OCI-LY7 (cell line): Measurements from ENCODE around the gene NSD1. TPM values are rescaled to one million over a fixed set of nuclear protein-coding genes. Genes with fewer than 3 reads are reported as not detected.

Source experiments
- BruUV-seq: library from RNA; stranded (reverse); fragments of 400-500 nt; replicated peaks from 2 replicates; lab custom pipeline; 2021; lab: Mats Ljungman, UMichigan
- CTCF ChIA-PET: fragments of 300-600 bp; sonication (Branson Sonifier 250); formaldehyde crosslinking; loops from one replicate; lab custom pipeline; 2022; ENCODE audit warnings: antibody characterized with exemption; ENCODE audit not compliant: unreplicated experiment; lab: Charles Lee
- POLR2A ChIA-PET: fragments of 300-600 bp; sonication (Branson Sonifier 250); formaldehyde crosslinking; loops from one replicate; lab custom pipeline; 2022; ENCODE audit warnings: antibody characterized with exemption; lab: Charles Lee
- DNase-seq: peaks from one replicate; pipeline ENCODE4 v3.0.0-alpha.2; 2015; ENCODE audit warnings: low spot score
- H2AFZ ChIP-seq: fragments of 200-600 bp; sonication (generic), shearing (Covaris generic); 2 replicates; pipeline ENCODE4 v1.6.1; 2014; ENCODE audit warnings: mild to moderate bottlenecking, antibody characterized with exemption, low read length, moderate library complexity
- H3K27ac ChIP-seq: fragments of 200-600 bp; sonication (generic); 2 replicates; pipeline ENCODE4 v1.5.1; 2014; ENCODE audit warnings: mixed run types, low read depth, mild to moderate bottlenecking, moderate library complexity, low read length, inconsistent platforms; ENCODE audit not compliant: poor library complexity, severe bottlenecking
- H3K36me3 ChIP-seq: fragments of 200-600 bp; sonication (generic); 2 replicates; pipeline ENCODE4 v1.6.1; 2014; ENCODE audit warnings: mild to moderate bottlenecking, antibody characterized with exemption, low read length, moderate library complexity, mixed read lengths; ENCODE audit not compliant: insufficient read depth
- H3K4me1 ChIP-seq: fragments of 200-600 bp; sonication (generic); 2 replicates; pipeline ENCODE4 v1.5.1; 2014; ENCODE audit warnings: mild to moderate bottlenecking, low read length; ENCODE audit not compliant: insufficient read depth, poor library complexity, severe bottlenecking
- H3K4me2 ChIP-seq: fragments of 200-600 bp; sonication (generic); 2 replicates; pipeline ENCODE4 v1.6.1; 2014; ENCODE audit warnings: mild to moderate bottlenecking, low read length
- H3K4me3 ChIP-seq: fragments of 200-600 bp; sonication (generic); 2 replicates; pipeline ENCODE4 v1.5.1; 2014; ENCODE audit warnings: mild to moderate bottlenecking, low read depth, low read length; ENCODE audit not compliant: poor library complexity, severe bottlenecking
- H3K79me2 ChIP-seq: fragments of 200-600 bp; sonication (generic); 2 replicates; pipeline ENCODE4 v1.6.1; 2016; ENCODE audit warnings: low read depth, mild to moderate bottlenecking, low read length, moderate library complexity, mixed read lengths; ENCODE audit not compliant: insufficient read depth
- H3K9me2 ChIP-seq: fragments of 200-600 bp; sonication (generic); 2 replicates; pipeline ENCODE4 v1.6.1; 2016; ENCODE audit warnings: mild to moderate bottlenecking, low read length, mixed read lengths; ENCODE audit not compliant: insufficient read depth
- H3K9me3 ChIP-seq: fragments of 200-600 bp; sonication (generic); 2 replicates; pipeline ENCODE4 v1.6.1; 2014; ENCODE audit warnings: mild to moderate bottlenecking, mixed run types, low read length, mixed read lengths
- H4K20me1 ChIP-seq: fragments of 200-600 bp; sonication (generic); 2 replicates; pipeline ENCODE4 v1.6.1; 2014; ENCODE audit warnings: mild to moderate bottlenecking, antibody characterized with exemption, low read length, moderate library complexity, mixed read lengths; ENCODE audit not compliant: insufficient read depth
- CTCF ChIP-seq: fragments of 200-600 bp; sonication (generic); conservative IDR thresholded peaks from 2 replicates; pipeline ENCODE4 v1.5.1; 2014; ENCODE audit warnings: mild to moderate bottlenecking, antibody characterized with exemption, low read length, moderate library complexity, mixed read lengths
- EZH2phosphoT487 ChIP-seq: fragments of 200-600 bp; sonication (generic); IDR thresholded peaks from 2 replicates; pipeline ENCODE4 v1.6.1; 2018; ENCODE audit warnings: low read depth, borderline replicate concordance, mild to moderate bottlenecking, mixed run types, antibody characterized with exemption, low read length, moderate library complexity, mixed read lengths
- intact Hi-C: fragments of 100-400 bp; cut with micrococcal nuclease; formaldehyde crosslinking; loops from one replicate; pipeline ENCODE4 v1.10.0; 2022; ENCODE audit not compliant: unreplicated experiment
- total RNA-seq, 2 experiments: library from RNA; depleted of rRNA in 1 of 2; stranded (reverse); fragments of >200 nt in 1 of 2; shearing (Covaris generic) in 1 of 2; gene quantifications; 2 replicates each; pipeline ENCODE4 v1.2.3, GENCODE V29; 2014 to 2022

NSD1 gene
- total RNA-seq, 2 experiments from 2014 or later: 64.3 to 142 TPM

GRCh38 chr5:177113566-177114424 lies 19.8 kb upstream of the NSD1 start:
- Histone ChIP-seq H4K20me1 (no peaks in the 10 kb centered on the region), H2AFZ (peak overlapping the region; percentile 68; the same call in 1 of the 2 replicates), H3K4me2 (peak overlapping the region; percentile 38), H3K9me3 (no peaks in the 10 kb centered on the region), H3K36me3 (no peaks in the 10 kb centered on the region), H3K4me3 (no peak overlapping the region), H3K79me2 (no peaks in the 10 kb centered on the region), H3K4me1 (peaks cover 53% of the 10 kb centered on the region), H3K27ac (peak overlapping the region; percentile 11), H3K9me2 (no peaks in the 10 kb centered on the region)
- ChIA-PET POLR2A (interaction anchor here (1.0 to 1.8 kb wide), 8 partner anchors 10 to 199 kb away, joined by 3 to 7 read pairs (median 4); partner anchors contain the start of gene FGFR4), CTCF (interaction anchor here (0.7 to 1.8 kb wide), 8 partner anchors 42 to 453 kb away, joined by 3 to 6 read pairs (median 4); partner anchors contain the start of gene MXD3)
- no TSS peak for BruUV-seq
- DNase-seq: peak; percentile 83
- TF ChIP-seq CTCF (peak; percentile 99), EZH2phosphoT487 (no peak)
- intact Hi-C loops: loop anchor here (1.0 to 5.0 kb wide), 7 partner anchors 134 to 344 kb away; partner anchors contain the start of genes MXD3, PRELID1 and RAB24

DNA sequence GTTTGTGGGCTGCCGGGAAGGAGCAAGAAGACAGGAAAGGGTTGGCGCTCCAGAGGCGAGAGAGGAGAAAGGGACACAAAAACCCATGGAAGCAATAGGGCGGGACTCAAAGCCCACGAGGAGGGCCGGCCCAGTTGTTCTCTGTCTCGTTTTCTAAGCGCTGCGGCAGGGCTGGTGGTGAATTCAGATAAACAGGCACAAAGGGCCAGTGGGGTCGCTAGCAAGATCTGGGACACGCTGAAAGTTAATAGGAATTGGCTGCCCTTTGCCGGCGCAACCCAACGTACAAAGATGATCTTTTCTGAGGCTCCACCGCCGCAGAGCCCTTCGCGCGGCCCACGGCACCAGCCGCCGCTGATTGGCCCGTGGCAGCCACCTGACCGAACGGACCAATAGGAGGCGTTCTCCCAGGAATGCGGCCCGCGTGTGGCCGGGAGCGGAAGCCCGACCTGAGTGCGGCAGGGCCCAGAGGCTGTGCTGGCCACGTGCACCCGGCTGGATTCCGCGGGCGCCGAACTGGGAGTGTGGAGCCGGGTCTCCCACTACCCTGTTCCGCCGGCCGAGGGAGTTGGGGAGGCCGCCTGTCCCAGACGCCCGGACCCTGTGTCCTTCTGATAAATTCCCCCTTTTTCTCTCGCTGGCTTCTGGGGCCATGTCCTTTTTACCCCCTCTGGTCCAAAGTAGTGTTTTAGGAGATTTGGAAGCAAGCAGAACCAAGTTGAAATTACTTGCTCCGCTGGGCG lies 16.8 kb upstream of the NSD1 start:
- H3K4me2 ChIP-seq: peak overlapping the region; percentile 65
- POLR2A ChIA-PET: interaction anchor here (0.7 kb wide), 1 partner anchor 61 kb away, joined by 3 read pairs; no protein-coding TSS in a partner anchor
- no TSS peak for BruUV-seq
- TF ChIP-seq EZH2phosphoT487 (no peak), CTCF (no peak)
- H4K20me1 ChIP-seq: no peaks in the 10 kb centered on the region
- CTCF ChIA-PET: no interaction called here
- H3K4me1 ChIP-seq: peaks cover 50% of the 10 kb centered on the region
- no peaks in the 10 kb centered on the region for H3K9me2 ChIP-seq
- no peaks in the 10 kb centered on the region for H3K79me2 ChIP-seq
- H3K4me3 ChIP-seq: peak overlapping the region; percentile 41
- intact Hi-C loops: no loop called here
- no peaks in the 10 kb centered on the region for H3K9me3 ChIP-seq
- DNase-seq: peak; percentile 93
- H2AFZ ChIP-seq: peak overlapping the region; percentile 89
- no peaks in the 10 kb centered on the region for H3K36me3 ChIP-seq
- H3K27ac ChIP-seq: peak overlapping the region; percentile 47
